ENCODE measurements around the gene MAPK11.

MAPK11 gene

GRCh38 chr22:50294319-50294656, 24.1 kb upstream of the MAPK11 start:
- no peak for FAIRE-seq
- DNase-seq (ENCODE audit: low spot score), result no peak

DNA sequence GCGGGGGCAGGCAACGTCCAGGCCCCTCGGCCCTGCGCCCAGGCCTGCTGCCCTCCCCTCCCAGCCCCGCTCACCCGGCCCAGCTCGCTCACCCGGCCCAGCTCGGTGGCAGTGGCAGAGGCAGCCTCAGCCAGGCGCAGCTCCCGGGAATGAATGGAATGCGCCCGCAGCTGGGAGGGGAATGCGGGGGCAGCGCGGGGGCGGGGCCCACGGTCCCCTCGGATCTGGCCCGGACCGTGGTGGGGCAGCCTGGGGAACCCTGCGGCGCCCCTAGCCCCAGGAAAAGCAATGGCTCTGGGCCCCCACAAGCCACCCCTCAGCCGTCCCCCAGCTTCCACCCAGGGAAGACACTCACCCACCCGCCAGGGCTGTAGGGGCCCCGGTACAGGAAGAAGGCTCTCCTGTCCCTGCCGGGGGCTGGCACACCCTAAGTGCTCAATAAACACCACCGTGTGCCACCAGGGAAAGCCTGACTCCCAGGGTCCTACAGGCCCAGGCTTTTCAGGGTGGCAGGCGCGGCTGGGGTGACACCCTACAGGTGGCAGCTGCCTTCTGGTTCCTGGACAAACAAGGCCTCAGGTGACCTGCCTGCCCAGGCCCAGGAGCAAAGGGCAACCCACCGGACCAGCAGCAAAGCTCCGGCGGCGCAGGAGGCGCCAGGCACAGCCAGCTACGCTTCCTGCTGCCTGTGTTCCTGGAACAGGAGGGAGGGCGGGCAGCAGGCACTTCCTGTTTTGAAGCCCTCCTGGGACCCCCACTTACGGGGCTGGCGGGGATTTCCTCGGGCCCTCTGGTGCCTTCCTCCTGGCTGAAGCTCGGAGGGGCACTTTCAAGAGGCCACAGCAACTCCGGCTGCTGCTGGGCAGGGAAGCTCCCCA, 23.5 kb upstream of the MAPK11 start:
- DNase-seq (ENCODE audit: low spot score) (peak; percentile 79), FAIRE-seq (no peak)

GRCh38 chr22:50292643-50293440, 22.7 kb upstream of the MAPK11 start:
- DNase-seq (ENCODE audit: low spot score) (peak; percentile 51), FAIRE-seq (no peak)

- FAIRE-seq, result no peak
Observed at GRCh38 chr22:50289942-50290630, 19.9 kb upstream of the MAPK11 start.

GRCh38 chr22:50289151-50289941, 19.2 kb upstream of the MAPK11 start:
- DNase-seq (ENCODE audit: low spot score) (no peak), FAIRE-seq (no peak)

More at GRCh38 chr22:50289942-50290630, 19.9 kb upstream of the MAPK11 start:
- no peak for DNase-seq (ENCODE audit: low spot score)

DNA sequence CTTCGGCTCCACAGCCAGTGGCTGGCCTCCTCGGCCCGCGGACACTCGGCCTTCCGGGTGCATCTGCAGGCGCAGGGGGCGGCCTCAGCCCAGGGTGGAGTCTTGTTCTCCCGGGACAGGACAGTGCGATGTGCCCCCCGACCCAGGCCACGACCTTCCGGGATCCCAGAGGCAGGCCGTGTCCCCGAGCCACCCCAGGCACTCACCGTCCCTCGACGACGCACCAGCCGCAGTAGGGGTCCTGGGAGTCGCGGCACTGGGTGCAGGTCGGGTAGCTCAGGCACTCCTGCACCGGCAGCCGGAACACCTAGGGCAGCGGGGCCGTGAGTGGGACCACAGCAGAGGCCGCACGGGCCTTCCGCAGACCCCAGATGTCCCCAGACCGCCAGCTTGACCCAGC, 17.6 kb upstream of the MAPK11 start:
- DNase-seq (ENCODE audit: low spot score), result no peak
- FAIRE-seq, result no peak

DNA sequence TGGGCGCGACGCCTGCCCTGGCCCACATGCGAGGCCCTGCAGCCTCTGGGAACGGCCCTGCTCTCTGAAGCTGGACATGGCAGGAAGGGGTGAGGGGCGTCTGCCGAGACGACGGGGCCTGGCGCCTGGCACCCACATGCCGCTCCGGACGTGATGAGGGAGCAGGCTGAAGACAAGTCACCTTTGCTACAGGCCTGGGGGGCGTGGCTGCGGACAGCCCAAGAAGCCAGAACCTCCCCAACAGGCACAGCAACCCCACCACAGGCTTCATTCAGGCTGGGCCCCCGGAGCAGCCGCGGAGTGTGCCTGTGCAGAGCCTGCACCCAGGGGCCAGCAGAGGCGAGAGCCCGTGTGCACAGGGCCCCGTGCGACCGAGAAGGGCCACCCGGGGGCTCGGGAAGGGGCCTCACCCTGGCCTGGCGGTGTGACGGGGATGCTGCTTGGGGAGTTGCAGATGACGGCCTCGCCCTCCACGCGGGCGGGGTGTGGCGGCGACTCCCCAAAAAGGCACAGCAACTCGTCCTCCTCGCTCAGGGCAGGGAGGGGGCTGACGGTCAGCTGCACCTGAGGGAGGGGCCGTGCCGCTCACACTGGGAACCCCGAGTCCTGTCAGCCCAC, 16.6 kb upstream of the MAPK11 start:
- DNase-seq (ENCODE audit: low spot score) (no peak), FAIRE-seq (no peak)

GRCh38 chr22:50286275-50286674, 16.1 kb upstream of the MAPK11 start:
- no peak for FAIRE-seq
- DNase-seq (ENCODE audit: low spot score), result no peak

DNA sequence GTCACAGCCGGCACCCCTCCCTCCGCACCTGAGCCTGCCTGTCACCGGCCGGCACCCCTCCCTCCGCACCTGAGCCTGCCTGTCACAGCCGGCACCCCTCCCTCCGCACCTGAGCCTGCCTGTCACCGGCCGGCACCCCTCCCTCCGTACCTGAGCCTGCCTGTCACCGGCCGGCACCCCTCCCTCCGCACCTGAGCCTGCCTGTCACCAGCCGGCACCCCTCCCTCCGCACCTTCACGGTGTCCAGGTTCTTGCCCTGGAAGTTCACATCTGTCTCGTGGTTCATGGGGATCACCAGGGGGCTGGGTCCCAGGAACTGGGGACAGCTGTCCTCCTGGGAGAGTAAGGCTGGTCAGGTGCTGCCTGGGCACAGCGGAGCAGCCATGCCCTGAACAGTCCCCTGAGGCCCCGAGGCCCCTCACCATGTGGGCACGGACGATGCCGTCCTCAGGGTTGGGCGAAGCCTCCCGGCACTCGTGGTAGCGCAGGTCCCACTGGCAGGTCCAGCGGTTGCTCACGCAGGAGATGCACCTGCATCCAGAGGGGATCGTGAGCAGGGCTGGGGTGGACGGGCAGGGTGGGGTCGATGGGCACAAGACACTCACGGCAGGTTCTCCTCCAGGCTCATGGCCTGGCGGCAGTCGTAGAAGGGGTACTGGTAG, 15.5 kb upstream of the MAPK11 start:
- DNase-seq (ENCODE audit: low spot score) (no peak), FAIRE-seq (no peak)

DNA sequence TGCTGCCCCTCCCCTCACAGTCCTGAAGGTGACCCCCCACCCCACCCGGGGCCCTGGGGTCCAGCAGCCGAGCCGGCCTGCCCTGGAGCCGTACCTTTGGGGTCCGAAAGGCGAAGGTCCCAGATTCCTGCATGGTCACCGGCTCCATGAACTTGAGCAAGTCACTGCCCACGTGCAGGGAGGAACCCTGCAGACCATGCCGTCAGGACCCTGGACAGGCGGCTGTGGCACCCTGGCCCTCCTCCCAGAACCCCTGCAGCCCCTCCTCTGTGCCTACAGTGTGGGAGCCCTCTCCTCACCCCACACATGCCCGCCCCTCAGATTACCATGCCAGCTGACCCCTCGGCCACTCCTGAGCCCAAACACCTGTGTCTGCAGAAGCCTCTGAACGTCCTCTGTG, 14.3 kb upstream of the MAPK11 start:
- FAIRE-seq (no peak), DNase-seq (ENCODE audit: low spot score) (no peak)

- DNase-seq (ENCODE audit: low spot score), result no peak
- no peak for FAIRE-seq
Observed at GRCh38 chr22:50283821-50284220, 13.6 kb upstream of the MAPK11 start.

GRCh38 chr22:50282361-50283155, 12.4 kb upstream of the MAPK11 start:
- peak; percentile 88 for DNase-seq (ENCODE audit: low spot score)
- peak; percentile 73 for FAIRE-seq

DNA sequence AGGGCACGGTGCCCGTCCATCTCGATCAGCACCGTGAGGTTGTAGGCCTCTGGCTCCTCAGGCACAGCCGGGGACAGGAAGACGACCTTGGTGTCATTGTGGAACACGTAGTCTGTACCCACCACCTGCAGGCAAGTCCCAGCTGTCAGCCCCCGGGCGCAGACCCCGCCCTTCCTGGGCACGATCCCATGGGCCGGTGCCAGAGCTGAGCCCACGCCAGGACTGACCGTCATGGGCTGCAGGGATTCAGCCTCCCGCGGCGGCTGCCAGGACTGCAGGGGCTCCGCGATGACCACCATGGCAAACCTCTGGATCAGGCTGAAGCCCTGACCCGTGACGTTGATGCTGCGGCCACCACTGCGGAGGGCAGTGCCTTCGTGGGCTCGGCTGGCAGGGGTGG, 11.8 kb upstream of the MAPK11 start:
- DNase-seq (ENCODE audit: low spot score), result peak; percentile 60
- no peak for FAIRE-seq

GRCh38 chr22:50281384-50281760, 11.2 kb upstream of the MAPK11 start:
- FAIRE-seq (no peak), DNase-seq (ENCODE audit: low spot score) (no peak)

DNA sequence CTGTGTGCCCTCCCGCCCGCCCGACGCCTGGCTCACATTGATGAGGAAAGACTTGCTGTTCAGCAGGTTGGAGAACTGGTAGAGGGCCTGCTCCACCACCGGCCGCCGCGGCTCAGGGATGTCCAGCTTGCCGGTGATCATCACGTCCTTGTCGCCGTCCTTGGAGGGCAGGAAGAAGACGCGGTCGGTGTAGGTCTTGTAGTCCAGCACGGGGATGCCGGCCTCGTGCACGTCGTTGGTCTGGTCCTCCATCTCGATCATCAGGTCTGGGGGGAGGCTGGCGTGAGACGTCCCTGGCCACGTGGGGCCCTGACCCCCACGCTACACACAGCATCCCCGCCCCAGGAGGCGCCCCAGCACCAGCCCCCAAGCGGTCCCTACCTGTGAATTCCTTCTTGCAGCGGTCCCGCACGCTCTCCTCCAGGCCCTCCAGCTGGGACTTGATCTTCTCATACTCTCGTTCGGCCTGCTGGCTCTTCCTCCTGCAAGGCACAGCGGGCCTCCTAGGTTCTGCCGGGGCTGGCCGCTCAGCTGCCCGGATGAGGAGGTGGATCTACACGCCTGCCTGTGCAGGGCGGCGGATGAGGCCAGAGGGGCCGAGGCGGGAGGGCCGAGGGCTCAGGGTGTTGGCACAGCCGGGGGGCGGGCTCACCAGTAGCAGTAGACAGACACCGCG, 10.7 kb upstream of the MAPK11 start:
- DNase-seq (ENCODE audit: low spot score), result no peak
- no peak for FAIRE-seq

DNA sequence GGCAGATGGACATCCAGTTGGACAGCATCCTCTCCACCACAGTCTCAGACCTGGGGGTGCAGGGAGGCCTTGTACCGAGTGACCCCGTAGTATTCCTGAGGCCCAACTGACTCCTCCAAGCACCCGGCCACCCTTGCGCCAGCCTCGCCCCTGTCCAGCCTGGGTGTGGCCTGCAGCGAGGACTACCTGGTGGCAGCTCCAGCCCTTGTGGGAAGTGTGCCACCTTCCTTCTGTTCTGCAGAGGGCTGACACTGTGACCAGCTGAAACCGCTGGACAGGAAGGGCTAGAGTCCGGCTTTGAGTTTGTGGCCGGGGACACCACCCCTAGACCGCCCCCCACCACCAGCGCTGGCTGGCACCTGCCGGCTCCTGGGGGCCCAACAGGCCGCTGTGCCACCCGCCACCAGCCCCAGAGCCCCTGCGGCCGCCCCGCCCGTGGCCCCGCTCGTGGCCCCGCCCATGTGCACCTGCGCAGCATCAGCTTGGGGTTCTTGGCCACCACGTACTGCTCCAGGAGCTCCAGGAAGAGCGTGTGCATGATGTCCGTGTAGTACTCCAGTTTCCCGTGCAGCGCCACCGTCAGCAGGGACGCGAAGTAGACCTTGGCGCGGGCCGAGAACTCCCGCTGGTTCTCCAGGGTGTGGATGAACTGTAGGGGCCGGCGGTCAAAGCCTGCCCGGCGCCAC, 10.0 kb upstream of the MAPK11 start:
- FAIRE-seq (no peak), DNase-seq (ENCODE audit: low spot score) (no peak)

GRCh38 chr22:50278956-50279619, 8.9 kb upstream of the MAPK11 start:
- FAIRE-seq (no peak), DNase-seq (ENCODE audit: low spot score) (no peak)

DNA sequence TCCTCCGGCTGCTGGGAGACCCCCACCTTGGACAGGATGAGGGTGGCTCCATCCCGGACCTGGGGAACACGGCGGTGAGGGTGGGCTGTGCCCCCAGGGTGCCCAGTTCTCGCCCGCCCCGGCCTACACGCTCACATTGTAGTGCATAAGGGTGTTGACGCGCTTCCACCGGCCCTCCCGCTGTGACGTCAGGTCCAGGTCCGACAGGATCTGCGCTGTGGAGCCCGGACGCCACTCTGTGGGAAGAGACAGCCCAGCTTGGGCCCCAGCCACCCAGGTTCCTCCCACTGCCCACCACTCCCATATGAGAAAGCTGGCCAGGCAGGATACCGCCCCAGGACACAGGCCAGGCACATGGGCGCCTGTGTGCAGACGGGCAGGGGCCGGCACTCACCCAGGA, 8.3 kb upstream of the MAPK11 start:
- DNase-seq (ENCODE audit: low spot score), result no peak
- FAIRE-seq, result no peak
